ENCODE measurements around the gene SNED1. TPM values are rescaled to one million over a fixed set of nuclear protein-coding genes. Genes with fewer than 3 reads are reported as not detected.
"Not testable (repeated sequence)": the region's sequence is repeated elsewhere in the genome, so short reads cannot be mapped to it uniquely, and the experiment has no call there.

The SNED1 gene
- total RNA-seq, 1 experiment from 2014 or later = 53.1 TPM

DNA sequence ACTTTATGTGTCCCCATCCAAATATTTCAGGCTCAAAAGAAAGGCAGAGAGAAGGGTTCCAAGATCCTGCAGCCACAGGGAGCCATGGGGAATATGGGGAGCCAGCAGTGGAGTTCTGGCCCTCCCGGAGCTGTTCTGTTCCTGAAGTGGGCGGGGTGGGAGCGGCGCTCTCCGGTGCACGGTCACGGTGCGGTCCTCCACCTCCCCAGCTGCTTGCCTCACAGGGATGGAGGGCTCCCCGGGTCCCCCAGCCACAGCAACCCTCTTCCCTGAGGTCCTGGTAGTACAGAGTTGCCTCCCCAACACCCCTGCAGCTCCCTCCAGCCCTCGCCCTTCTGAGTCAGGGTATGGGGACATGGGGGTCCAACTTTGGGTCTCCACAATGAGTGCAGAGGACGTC lies 26.2 kb upstream of the SNED1 start:
- DNase-seq (ENCODE audit: low read depth) = no peak

DNA sequence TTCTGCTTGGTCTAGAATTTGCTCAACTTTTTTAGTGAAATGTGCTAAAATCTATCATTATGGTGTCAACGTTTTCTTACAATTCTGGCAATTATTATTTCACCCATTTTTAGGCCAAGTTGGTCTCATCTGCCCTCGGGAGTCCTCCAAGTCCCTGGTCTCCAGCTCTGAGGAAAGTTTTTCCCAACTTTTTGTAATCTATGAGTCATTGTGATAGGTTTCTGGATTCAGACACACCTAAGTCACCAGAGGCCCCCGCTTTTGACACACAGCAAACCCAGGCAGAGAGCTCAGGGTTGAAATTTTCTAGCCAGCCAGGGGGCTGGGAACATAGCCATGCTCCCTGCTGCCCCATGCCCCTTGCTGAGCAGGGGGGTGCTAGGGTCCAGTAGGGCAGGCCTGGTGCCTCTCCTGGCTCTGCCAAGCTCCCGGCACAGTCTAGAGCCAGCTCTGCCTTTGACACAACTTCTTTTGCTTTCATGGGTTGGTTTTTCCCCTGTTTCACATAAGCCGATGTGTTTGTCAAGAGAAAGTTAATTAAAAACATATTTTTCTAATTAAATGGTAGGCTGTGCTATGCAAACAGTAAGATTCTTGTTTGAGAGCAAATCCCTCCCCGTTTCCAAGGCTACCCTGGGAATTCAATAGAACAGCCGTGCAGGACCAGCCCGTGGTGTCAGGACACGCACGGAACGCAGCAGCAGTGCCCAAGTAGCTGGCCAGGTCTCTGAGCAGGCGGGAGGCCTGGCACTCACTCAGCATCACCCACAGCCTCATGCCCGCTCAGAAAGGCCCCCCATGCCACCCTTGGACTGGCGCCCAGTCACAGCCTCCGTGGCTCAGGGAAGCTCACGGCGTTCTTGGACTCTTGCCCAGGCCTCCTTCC lies 25.5 kb upstream of the SNED1 start:
- DNase-seq (ENCODE audit: low read depth) = no peak

GRCh38 chr2:240974771-240975572 lies 23.4 kb upstream of the SNED1 start:
- peak; percentile 25 for DNase-seq (ENCODE audit: low read depth)

DNA sequence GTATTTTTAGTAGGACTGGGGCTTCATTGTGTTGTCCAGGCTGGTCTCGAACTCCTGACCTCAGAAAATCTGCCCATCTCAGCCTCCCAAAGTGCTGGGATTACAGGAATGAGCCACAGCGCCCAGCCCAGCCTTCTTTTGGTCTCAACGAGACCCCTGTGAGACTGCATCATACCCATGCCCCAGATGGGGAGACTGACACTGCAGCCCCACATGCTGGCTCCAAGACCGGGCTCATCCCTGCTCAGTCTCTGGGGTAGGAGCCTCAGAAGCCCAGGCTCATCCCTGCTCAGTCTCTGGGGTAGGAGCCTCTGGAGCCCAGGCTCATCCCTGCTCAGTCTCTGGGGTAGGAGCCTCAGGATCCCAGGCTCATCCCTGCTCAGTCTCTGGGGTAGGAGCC lies 22.5 kb upstream of the SNED1 start:
- not testable (repeated sequence) for DNase-seq (ENCODE audit: low read depth)

- DNase-seq (ENCODE audit: low read depth) = peak; percentile 72
Measured at GRCh38 chr2:240981280-240981679, 17.1 kb upstream of the SNED1 start.

GRCh38 chr2:240981871-240982800 lies 16.3 kb upstream of the SNED1 start:
- no peak for DNase-seq (ENCODE audit: low read depth)

GRCh38 chr2:240982821-240983281 lies 15.6 kb upstream of the SNED1 start:
- no peak for DNase-seq (ENCODE audit: low read depth)

- no peak for DNase-seq (ENCODE audit: low read depth)
Measured at GRCh38 chr2:240983361-240983995, 14.9 kb upstream of the SNED1 start.

DNA sequence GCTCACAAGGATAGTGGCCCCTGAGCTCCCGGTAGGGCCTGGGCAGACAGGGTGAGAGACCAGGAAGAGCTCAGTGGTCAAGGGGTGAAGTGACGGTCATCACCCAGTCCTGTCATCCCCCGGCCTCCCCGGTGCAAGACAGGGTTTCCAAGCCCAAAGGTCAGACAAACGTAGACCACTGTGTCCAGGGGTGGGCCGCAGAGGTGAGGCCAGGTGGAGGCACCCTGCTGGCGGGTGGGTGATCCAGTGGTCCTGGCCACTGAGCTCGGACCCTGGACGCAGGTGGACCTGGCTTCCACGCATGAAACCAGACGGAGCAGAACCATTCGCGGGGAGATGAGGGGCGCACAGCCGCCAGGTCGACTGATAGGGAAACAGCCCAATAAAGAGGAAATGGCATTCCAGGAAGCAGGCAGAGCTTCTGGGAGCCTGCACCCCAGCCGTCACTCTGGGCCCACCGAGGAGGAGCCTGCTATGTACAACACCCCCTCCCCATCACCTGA lies 14.4 kb upstream of the SNED1 start:
- DNase-seq (ENCODE audit: low read depth) = no peak

DNA sequence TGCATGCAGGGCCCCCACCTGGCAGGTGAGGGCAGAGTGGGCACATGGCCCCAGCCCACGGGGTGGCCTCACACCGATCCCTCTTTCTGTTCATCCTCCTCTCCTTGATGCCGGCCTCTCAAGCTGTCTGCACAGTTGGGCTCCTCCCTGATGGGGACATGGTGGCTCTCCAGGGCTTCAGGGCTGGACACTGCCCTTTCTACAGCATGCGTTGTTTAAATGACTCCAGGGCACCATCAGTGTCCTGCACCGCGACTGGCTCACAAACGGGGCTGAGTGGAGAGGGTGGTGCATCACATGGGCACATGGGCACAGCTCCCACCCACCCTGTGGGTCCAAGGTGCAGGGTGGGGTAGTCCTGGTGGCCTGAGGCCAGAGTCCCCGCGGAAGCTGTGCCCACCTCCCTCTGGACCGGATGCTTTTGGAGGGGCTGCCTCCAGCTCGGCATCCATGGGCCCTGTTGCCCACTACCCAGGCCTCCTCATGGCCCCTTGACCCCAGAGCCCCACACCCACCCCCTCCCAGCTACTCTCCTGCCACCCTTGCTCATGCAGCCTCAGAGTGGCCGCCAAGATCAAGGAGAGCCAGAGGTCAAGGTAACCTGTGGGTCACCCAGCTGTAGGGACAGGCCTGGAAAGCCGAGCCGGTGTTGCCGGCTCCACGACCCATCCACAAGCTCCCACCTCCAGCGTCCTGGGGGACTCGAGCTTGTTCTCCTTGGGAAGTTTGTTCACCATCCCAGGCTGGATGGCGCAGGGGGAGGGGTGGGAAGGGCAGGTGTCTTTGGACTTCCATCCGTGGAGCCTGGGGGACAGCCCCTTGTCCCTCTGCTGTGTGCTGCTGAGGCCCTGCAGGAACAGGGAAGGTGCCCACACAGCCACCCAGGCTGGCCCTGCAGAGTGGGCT lies 12.3 kb upstream of the SNED1 start:
- DNase-seq (ENCODE audit: low read depth) = no peak

DNA sequence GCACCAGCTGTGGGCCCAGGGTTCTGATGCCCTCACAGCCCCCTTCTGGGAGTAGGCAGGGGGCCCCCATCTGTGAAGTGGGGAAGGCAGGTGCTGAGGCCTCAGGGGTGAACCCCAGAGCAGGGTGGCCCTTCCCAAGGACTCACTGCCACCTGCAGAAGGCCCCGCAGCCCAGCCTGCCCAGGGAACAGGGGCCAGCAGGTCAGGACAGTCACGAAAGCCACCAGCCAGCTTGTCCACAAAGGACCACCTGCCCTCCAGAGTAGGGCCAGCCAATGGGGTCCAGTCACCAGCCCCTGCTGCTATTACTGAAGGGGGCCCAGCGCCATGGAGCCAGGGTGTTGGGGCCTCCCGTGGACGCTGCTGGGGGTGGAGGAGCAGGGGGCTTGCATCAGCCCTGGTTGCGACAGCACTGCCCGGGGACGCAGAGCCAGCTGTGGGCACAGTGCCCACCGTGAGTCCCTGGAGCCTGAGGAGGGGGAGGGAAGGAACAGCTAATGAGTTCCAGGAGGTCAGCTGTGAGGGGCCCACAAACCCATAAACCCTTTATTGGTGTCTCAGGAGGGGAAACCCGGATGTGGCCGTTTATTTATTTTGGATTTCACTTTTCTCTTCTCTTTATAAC lies 11.5 kb upstream of the SNED1 start:
- DNase-seq (ENCODE audit: low read depth) = peak; percentile 83

GRCh38 chr2:240987588-240987987 lies 10.8 kb upstream of the SNED1 start:
- no peak for DNase-seq (ENCODE audit: low read depth)

GRCh38 chr2:240988146-240988545 lies 10.3 kb upstream of the SNED1 start:
- DNase-seq (ENCODE audit: low read depth) = peak; percentile 63

- no peak for DNase-seq (ENCODE audit: low read depth)
Measured at GRCh38 chr2:240988571-240989271, 9.7 kb upstream of the SNED1 start.

GRCh38 chr2:240989451-240990265 lies 8.8 kb upstream of the SNED1 start:
- DNase-seq (ENCODE audit: low read depth) = peak; percentile 31

- no peak for DNase-seq (ENCODE audit: low read depth)
Measured at GRCh38 chr2:240990266-240990529, 8.2 kb upstream of the SNED1 start.

DNA sequence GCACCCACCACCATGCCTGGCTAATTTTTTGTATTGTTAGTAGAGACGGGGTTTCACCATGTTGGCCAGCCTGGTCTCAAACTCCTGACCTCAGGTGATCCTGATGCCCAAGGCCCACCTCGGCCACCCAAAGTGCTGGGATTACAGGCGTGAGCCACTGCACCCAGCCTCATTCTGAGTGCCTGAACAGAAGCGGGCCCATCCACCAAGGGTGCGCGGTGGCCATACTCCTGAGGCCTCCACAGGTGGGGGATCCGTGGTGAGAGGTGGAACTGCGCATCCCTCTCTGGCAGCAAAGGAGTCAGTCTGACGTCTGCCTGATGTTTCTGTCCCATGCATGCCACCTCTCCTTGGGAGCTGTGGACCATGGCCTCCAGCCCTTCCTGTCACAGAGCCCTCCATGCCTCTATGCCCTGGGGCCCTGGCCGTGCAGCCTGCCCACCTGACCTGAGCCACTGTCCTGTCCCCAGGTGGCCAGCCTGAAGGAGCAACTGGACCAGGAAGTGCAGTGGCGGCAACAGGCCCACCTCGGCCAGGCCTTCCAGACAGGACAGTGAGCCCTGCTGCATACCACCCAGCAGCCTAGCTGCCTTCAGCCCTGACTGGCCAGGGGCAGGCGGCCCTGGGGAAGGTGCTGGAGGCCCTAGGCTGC lies 7.6 kb upstream of the SNED1 start:
- no peak for DNase-seq (ENCODE audit: low read depth)
